VCaP (cell line): ENCODE measurements around the gene ZNF462.

Source experiments
- H3K27ac ChIP-seq: fragments of 450-650 bp; 2 replicates; pipeline ENCODE4 v1.5.1; 2017
- CTCF ChIP-seq: fragments of 450-650 bp; conservative IDR thresholded peaks from 2 replicates; pipeline ENCODE4 v1.5.1; 2017; ENCODE audit warnings: mild to moderate bottlenecking, moderate library complexity

ZNF462 gene

GRCh38 chr9:106941916-106942315 is 79.0 kb downstream of the ZNF462 start:
- no peak for TF ChIP-seq CTCF
- H3K27ac ChIP-seq = no peak overlapping the region

GRCh38 chr9:106945727-106946660 is 83.0 kb downstream of the ZNF462 start:
- no peak for TF ChIP-seq CTCF
- H3K27ac ChIP-seq = no peak overlapping the region

GRCh38 chr9:106947106-106947900 is 84.3 kb downstream of the ZNF462 start:
- no peak for TF ChIP-seq CTCF

GRCh38 chr9:106953174-106953573 is 90.2 kb downstream of the ZNF462 start:
- no peak overlapping the region for H3K27ac ChIP-seq
- no peak for TF ChIP-seq CTCF

More at GRCh38 chr9:106947106-106947900, 84.3 kb downstream of the ZNF462 start:
- no peak overlapping the region for H3K27ac ChIP-seq

- no peak for TF ChIP-seq CTCF
- no peak overlapping the region for H3K27ac ChIP-seq
Measured at GRCh38 chr9:106954558-106954957, 91.6 kb downstream of the ZNF462 start.

GRCh38 chr9:106954974-106955850 is 92.2 kb downstream of the ZNF462 start:
- no peak overlapping the region for H3K27ac ChIP-seq
- no peak for TF ChIP-seq CTCF
